ENCODE results near the gene IRAK1.

DNA sequence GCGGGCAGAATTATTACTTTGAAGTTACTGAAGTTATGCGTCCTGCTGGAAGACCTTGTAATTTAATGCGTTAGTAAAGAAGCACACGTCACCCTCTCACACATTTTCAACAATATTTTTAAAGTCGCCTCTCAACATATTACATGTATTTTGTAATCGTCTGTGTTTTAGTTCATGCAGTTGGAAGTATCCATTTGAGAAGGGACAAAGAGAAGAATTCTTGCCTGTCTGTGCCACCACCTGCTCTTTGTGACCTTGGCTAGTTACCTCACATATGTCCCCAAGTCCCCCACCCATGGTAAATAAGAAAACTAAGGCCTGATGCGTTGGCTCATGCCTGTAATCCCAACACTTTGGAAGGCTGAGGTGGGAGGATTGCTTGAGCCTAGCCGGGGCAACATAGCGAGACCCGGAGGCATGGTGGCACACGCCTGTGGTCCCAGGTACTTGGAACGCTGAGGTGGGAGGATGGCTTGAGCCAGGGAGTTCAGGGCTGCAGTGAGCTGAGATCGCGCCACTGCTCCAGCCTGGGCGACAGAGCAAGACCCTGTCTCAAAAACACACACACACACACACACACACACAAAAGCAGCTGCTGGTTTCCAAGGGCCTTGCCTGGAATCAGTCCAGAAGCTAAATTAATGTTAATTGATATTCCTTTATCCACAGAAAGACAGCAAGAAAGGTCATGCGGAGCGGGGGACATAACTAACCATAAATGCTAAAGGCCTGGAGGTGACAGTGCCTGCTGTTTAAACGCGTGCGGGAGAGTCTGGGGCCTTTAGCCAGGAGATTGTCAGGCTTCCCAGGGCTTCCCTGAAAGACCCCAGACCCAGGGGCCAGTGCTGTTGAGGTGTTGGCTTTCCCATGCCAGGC, 46.3 kb downstream of the IRAK1 start:
- TF ChIP-seq, protein P1, sequence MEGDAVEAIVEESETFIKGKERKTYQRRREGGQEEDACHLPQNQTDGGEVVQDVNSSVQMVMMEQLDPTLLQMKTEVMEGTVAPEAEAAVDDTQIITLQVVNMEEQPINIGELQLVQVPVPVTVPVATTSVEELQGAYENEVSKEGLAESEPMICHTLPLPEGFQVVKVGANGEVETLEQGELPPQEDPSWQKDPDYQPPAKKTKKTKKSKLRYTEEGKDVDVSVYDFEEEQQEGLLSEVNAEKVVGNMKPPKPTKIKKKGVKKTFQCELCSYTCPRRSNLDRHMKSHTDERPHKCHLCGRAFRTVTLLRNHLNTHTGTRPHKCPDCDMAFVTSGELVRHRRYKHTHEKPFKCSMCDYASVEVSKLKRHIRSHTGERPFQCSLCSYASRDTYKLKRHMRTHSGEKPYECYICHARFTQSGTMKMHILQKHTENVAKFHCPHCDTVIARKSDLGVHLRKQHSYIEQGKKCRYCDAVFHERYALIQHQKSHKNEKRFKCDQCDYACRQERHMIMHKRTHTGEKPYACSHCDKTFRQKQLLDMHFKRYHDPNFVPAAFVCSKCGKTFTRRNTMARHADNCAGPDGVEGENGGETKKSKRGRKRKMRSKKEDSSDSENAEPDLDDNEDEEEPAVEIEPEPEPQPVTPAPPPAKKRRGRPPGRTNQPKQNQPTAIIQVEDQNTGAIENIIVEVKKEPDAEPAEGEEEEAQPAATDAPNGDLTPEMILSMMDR (IDR thresholded peaks at IDR 0.05), result no peak
- TF ChIP-seq ZFX (IDR thresholded peaks at IDR 0.05; ENCODE audit: borderline replicate concordance), result no peak

Data from 22Rv1 (cell line).